Left forelimb (tissue), 1 donor: ENCODE results near the gene PF4V1.

Experiments
- DNase-seq: peaks from one replicate; pipeline ENCODE4 v3.0.0-alpha.2; 2018; ENCODE audit warnings: low spot score

The PF4V1 gene, protein sequence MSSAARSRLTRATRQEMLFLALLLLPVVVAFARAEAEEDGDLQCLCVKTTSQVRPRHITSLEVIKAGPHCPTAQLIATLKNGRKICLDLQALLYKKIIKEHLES

DNA sequence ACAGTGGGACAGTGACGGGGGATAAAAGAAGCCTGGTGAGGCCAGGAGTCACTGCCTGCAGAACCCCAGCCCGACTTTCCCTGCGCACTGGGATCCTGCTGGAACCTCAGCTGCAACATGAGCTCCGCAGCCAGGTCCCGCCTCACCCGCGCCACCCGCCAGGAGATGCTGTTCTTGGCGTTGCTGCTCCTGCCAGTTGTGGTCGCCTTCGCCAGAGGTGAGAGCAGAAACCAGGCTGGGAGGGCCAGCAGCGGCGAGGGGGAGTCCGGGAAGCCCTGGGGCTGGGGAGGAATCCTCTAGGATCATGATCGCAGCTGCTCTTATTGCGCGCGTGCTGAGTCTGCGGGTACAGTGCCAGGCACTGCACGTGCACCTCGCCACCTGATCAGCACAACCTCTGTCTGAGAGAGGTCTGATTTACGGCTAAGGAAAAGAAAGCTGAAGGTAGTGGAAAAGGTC, at the start of gene PF4V1:
TSS of gene PF4V1 (plus strand) at position 51 of the 459 bp plus-strand sequence. CDS start at position 118, 67 bp downstream.
- DNase-seq: no peak

DNA sequence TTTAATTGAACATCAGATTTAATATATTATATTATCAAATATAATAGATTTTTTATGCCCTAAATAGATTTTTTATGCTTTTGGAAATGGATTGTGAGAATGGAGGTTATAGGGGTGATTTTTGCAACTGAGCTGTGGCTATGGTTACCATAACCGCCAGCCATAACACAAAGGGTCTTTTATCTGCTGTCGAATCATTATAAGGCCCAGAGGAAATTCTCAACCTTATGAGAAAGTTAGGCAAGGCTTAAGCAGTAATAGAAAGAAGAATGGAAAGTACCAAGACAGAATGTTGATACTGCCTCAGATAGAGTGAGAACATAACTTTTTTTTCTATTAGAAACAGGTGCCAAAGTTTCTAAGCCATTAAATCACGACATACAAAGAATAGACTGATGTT, 42.9 kb upstream of the PF4V1 start:
- no peak for DNase-seq

DNA sequence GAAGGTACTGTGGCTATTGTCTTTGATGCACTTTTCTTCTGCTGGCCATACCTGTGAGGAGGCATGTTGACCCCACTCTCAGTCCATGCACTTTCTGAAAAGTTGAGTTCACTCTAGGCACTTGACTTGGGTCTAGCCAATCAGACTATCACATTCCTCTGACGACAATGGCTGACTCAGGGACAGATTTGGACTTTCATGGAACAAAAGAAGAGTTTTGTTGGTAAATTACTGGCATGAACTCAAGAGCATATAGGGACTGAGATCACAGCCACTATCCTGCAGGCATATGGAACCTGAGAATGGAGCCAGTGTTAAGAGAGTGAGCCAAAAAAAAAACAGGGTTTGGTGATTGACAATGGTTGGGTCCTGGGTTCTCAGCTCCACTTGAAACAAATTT, 41.3 kb upstream of the PF4V1 start:
- no peak for DNase-seq

DNA sequence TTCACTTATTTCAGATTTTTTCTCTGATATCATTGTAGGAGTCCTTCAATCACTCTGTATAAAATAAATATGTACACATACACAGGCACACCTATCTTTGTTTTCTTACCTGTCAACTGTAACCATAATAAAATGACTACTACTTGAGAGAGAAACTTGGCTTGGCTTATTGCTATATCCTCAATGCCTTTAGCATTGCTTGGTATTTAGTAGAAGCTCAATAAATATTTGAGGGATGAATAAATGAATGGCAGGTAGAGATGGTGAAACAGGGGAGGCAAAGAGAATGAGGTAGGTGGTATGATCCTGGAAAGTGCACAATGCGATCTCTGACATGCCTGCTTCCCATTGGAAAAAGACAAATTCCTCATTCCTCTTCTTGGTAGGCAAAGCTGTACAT, 38.4 kb upstream of the PF4V1 start:
- DNase-seq: no peak

DNA sequence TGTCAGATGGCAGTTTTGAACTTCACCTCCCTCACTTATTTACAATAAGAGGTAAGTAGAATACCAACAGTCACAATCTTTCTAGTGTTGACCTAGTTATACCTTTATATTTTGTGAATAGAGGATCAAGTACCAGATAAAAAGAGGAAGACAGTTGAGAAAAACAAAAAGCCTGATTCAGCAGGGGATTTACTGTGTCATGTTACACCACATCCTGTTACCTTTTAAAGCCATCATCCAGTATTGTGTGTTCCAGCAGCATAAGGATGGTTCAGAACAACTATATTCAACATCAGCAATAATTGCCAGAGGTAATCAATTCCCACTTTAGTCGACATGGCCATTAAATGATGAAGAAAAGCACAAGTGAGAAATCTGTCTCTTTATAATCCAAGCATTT, 38.0 kb upstream of the PF4V1 start:
- no peak for DNase-seq

DNA sequence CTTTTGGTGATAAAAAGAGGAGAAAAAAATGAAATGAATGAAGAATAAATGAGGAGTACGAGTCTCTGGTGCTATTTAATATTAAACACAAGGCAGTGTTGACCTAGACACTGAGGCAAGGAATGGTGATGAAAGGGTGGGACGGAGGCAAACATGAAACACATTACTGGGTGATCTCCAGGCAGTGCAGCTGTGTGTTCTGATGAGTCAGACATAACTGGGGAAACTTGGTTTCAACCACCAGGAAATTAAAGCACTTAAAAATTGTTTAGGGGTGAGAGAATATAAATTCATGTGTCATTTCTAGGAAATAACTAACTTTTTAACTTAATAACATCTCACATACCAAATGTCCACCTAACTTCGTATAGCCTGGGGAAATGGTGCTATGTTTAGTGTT, 36.3 kb upstream of the PF4V1 start:
- DNase-seq: no peak

DNA sequence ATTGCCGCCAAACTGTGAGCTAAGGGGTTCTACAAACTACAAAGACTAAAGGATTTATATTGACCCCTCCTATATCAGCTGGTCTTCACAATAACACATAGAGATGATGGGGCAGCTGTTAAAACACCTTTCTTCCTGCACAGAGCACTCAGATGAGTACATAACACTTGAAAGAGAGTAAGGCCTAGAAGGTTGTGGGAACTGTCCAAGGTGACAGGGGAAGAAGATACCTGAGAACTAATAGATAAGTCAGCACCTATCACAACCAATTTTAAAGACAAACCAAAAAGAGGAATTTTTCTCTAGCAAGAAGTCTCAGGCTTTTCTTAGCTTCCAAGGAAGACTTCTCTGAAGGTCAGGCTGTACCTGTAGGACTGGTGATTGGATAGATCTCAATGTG, 35.8 kb upstream of the PF4V1 start:
- no peak for DNase-seq

DNA sequence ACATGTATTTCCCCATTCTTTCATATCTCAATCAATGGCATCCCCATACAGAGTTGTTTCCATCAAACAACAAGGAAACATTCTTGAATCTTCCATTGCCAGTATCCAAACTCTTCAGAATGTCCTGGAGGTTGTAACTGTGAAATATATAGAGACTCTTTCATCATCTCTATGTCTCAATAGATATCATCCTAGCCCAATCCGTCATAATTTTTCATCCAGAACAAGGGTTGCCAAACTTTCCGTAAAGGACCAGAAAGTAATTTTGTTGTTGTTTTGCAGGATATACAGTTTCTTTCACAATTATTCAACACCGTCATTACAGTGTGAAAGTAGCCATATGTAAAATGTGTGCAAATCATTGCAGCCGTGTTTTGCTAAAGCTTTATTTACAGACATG, 31.8 kb upstream of the PF4V1 start:
- DNase-seq: no peak

DNA sequence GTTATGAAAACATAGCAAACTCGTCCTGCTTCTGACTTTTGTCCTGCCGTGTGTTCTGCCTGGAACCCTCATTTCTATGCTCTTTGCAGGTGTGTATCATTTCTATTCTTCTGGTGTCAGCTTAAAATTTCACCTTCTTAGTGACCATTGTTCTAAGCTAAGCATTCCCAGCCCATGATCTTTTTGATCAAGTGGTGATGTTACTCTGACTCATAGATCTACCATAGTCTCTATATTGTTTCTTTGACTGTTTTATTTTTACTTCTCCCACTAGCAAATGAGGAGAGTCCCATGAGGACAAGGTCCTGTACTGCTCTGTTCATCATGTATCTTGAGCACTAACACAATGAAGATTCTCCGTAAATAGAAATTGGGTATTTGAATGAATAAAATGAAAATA, 30.7 kb upstream of the PF4V1 start:
- no peak for DNase-seq

DNA sequence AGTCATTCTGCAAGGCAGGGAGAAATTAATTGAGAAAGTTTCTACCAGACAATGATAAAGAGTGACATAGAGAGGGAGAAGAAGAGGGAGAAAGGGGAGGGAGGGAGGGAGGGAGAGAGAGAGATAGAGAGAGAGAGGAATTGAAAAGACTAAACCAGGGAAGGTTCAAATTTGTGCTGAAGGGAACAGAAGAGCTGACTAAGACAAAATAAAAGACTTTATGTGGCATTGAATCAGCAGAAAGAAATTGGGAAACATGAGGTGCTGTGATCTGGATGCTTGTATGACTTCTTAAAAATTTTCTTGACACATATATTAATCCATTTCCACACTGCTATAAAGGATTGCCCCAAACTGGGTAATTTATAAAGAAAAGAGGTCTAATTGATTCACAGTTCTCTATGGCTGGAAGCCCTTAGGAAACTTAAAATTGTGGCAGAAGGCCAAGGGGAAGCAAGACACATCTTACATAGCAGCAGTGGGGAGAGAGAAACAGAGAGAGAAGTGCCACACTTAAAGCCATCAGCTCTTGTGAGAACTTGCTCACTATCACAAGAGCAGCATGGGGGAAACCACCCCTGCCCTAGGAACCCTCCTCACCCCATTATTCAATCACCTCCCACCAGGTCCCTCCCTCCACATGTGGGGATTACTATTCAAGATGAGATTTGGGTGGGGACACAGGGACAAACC, 30.1 kb upstream of the PF4V1 start:
- no peak for DNase-seq

DNA sequence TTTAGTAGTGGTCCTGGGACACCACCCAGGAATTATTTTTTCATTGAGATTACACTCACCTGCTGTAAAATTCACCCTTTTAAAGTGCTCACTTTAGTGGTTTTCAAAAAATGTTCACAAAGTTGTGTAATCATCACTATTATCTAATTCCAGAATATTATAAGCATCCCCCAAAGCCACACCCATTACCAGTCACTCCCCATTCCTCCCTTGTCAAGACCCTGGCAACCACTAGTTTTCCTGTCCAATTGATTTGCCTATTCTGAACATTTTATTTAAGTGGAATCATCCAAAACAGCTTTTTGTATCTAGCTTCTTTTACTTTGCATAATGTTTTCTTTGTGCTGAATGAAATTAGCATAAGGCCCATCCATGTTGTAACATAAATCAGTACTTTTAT, 29.3 kb upstream of the PF4V1 start:
- DNase-seq: no peak

DNA sequence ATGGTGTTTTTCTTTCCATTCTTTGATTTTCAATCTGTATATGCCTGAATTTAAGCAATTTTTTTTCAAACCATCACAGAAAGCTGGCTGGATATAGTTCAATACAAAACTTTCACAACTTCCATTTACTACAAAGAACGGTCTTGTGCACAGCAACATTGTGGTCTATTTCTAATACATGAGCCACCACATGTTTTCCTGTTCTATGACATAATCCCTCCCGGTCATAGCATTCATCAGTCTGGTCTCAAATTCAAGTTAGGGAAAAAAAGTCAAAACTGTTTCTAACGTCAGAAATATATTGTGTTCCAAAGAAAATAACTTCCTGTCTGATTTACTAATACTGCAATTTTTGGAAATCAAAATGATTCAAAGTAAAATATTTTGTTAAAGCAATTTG, 24.1 kb upstream of the PF4V1 start:
- DNase-seq: no peak

DNA sequence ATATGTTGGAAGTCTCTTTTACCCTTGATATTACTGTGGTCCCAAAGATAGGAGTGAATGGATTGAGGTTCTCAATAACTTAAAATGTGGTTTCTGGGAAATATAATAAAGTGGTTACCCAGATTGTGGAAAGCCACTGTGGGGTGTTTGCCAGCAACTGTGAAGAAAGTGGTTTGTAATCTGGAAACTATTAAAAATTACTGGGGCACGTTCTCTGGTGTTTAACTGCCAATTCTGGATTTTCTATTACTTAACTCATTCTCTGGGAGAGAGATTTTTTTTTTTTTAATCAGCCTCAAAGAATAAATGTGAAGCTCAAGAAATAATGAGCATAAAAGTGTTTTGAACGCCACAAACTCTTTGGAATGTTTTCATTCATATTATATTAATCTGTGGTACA, 21.5 kb upstream of the PF4V1 start:
- DNase-seq: no peak

DNA sequence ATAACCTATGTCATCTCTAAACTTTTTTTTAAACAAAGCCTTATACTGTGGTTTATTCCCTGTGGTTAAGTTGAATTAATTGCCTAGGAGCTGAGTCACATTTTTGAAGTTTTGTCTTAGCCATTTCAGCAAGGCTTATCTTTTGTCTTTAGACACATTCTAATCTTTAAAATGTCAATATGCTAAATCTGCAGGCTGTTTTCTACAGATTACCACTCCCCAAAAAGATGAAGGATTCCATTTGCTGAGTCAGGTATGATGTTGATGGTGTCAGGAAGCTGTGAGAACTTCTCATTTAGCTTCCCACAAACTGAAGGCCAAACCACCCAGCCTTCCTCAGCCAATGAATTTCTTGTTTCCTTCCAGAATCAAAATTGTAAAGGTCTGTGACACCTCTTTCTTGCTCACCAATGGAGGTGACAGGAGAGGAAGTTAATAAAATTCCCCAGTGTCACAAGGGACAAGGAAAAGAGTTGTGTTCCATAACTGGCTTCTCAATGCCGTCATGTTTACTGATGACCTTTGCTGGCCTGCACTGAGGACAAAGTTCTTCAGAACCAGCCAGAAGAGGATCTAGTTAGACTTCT, 20.4 kb upstream of the PF4V1 start:
- no peak for DNase-seq

DNA sequence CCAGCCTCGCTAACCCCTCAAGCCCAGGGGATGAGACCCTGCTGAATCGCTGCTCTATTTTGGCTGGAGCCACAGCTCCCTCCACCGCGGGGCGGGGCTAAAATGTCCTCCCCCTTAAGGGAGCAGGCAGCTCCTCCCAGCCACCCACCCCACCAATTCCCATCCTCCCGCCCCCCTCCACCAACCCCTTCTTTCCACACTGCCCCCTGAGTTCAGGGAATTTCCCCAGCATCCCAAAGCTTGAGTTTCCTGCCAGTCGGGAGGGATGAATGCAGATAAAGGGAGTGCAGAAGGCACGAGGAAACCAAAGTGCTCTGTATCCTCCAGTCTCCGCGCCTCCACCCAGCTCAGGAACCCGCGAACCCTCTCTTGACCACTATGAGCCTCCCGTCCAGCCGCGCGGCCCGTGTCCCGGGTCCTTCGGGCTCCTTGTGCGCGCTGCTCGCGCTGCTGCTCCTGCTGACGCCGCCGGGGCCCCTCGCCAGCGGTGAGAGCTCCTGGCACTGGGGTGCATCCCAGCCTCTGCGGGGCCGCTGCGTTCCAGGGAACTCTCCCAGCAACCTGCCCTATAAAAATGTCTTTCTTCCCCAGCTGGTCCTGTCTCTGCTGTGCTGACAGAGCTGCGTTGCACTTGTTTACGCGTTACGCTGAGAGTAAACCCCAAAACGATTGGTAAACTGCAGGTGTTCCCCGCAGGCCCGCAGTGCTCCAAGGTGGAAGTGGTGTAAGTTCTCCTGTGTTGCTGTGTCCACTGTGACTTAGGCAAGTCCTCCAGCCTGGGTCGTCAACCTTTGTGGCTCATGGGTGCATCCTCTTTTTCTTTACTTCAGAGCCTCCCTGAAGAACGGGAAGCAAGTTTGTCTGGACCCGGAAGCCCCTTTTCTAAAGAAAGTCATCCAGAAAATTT, 16.5 kb upstream of the PF4V1 start, which contains the start of gene CXCL6:
TSS of gene CXCL6 (plus strand) at position 306 of the 907 bp plus-strand sequence. CDS start at position 379, 73 bp downstream.
- DNase-seq: no peak

DNA sequence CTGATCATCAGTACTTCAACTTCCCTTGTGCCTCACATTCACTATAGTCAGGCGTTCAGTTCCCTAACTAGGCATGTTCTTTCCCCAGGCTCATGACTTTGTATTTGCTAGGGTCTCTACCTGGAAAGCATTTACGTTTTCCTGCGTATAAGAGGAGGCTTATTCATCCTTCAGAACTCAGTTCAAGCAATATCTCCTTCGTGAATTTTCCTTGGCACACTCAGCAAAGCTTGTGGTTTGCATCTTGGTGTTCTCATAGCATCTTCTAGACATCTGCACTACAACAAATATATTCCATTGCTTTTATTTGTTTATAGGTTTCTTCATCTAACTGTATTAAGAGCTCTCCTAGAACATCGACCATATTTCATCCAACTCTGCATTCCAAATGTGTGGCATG, 14.0 kb upstream of the PF4V1 start:
- DNase-seq: no peak

DNA sequence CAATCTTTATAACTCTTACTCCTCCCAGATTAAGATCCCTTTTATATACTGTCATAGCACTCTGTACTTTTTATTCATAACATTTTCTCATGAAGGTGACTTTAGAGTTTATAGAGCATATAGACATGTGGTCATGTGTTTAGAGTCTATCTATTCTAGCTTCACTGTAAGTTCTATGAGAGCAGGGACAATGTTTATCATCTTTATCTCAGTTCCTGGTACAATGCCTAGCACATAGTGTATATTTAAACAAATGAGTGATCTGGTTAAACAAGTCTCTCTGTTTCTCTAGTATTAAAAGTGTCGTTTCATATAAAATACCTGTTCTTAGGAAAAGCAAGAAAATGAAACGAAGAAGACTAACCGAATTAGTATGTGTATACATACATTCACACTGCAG, 13.4 kb upstream of the PF4V1 start:
- DNase-seq: no peak

DNA sequence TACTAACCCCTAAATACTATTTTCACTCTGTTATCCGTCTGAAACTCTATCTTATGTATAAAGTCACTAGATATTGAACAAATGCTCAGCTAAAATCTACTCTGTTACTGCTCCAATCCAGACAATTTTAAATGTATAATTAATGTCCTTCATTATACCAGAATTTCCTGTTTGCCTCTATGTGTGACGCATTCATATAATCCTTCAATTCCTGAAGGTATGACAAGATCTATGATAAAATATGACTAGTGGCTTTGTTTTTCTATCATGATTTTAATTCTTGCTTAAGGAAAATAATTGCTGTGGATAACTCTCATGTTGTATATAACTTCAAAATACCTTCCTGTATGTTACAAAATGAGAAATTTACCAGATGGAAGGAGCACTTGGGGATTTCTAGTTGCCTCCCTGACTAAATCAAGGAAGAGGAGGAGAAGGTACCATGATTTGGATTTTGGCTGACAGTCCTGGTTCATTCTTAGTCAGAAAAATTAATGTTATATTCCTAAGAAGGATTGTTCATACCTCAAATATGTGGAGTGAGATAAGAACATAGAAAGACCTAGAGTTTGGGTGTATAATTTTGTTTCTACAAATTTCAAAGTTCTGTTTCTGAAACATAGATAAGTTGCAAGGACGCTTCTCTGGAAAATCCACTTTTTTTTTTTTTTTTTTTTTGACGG, 11.7 kb upstream of the PF4V1 start:
- no peak for DNase-seq

DNA sequence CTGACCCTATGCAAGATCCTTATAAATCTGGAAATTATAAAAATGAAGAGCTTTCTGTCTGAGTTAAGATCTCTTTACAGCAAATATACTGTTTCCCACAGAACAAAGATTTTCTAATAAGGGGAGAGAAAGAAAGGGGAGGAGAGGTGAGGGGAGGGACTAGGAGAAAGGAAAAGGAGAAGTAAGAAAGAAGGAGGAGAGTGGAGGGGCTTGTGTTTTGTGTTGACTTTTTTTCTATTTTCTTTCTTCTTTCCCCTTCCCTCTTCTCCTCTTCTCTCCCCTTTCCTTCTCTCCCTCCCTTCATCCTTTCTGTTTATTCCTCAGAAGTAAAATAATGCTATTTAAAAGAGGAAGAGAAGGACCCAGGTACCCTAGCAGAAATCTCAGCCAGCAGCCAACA, 10.4 kb upstream of the PF4V1 start:
- DNase-seq: no peak

DNA sequence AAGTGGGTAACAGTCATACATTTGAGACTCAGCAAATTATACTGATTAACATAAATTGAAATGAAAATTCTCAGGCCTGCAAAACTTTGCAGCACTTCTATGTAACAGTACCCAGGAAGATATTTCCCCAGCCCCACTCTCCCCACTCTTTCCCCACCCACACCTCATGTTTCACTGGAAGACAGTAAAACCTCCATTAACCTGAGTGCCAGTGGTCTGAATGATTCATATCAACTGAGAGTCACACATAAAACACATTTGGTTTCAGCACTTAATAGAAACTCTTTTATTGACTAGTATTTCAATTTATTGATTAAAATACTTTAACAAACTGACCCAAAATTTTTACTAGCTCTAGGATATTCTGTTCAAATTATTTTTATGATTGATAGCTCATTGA, 9.7 kb upstream of the PF4V1 start:
- no peak for DNase-seq

DNA sequence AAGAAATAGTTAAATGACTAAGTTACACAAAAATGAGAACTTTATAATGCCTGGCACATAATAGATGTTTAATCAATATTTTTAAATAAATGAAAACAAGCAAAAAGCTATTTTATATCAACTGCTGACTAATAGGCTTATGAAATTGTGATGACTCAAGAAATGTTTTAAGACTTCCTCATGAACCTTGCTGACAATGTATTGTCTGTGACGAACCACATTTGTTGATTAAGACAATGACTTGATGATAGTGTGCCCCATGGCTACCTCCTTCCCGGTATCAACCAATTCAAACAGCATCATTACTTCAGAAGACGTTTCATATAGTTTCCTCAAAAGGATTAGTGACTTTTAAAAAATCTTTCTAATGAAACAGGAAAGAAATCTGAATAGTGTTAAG, 8.8 kb upstream of the PF4V1 start:
- no peak for DNase-seq

DNA sequence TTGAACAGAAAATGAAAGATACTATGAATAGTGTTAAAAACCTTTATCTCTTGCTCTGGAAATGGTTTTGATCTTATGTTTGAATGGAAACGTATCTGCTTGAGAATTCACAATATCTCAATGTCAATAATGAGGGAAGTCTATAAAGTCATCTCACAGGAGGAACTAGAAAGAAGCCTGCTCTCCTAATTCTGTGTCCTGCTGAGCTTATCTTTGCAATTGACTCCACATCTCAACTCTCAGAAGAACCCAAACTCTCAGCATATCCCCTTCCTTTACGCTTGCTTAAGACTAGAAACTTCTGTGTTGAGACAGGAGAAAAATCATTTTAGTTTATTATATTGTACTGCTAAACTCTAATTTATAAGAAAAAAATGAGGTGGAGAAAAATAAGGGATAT, 8.3 kb upstream of the PF4V1 start:
- DNase-seq: no peak
